HepG2 (cell line): Measurements from ENCODE around the gene DEDD2. TPM values are rescaled to one million over a fixed set of nuclear protein-coding genes. Genes with fewer than 3 reads are reported as not detected.

Experiments used
- ATAC-seq: fragments of 200-7000 bp; cut with Tn5 transposase; 3 replicates; pipeline ENCODE4 v1.9.1; 2020; ENCODE audit warnings: mild to moderate bottlenecking, moderate library complexity
- BruUV-seq: library from RNA; stranded (reverse); fragments of 400-500 nt; replicated peaks from 2 replicates; lab custom pipeline; 2021; lab: Mats Ljungman, UMichigan
- CTCF ChIA-PET: fragments of 300-600 bp; formaldehyde crosslinking; extraction: SDS; loops from one replicate; lab custom pipeline; 2021; ENCODE audit warnings: low total read pairs, inconsistent platforms, low intra/inter-chr PET ratio; lab: Yijun Ruan, JAX
- POLR2A ChIA-PET: fragments of 350-600 bp; sonication (Branson Sonifier 250); formaldehyde crosslinking; loops from one replicate; lab custom pipeline; 2020; ENCODE audit warnings: antibody characterized with exemption, inconsistent platforms; lab: Yijun Ruan, JAX
- DNase-seq: peaks from one replicate; pipeline ENCODE4 v3.0.0-alpha.2; 2015; ENCODE audit warnings: low spot score
- FAIRE-seq: peaks from 3 replicates; lab custom pipeline; 2011; peaks lifted over from hg19 to GRCh38; lab: Jason Lieb, UNC
- H2AFZ ChIP-seq: one replicate; pipeline ENCODE4 v1.6.1; 2011; ENCODE audit warnings: low read length, inconsistent platforms
- H3K27ac ChIP-seq: fragments of 300-600 bp; 3 replicates; pipeline ENCODE4 v1.8.0; 2011; ENCODE audit warnings: mixed run types, mild to moderate bottlenecking, mixed read lengths, low read length, inconsistent platforms; ENCODE audit not compliant: insufficient read depth; ENCODE audit errors: extremely low read length
- H3K27me3 ChIP-seq, 2 experiments: fragments of 200-600 bp in 1 of 2; 2 replicates in 1 of 2; 3 replicates in 1 of 2; pipeline versions ENCODE4 v1.6.0 to v1.8.0; 2011; ENCODE audit warnings: low read length in 2 of 2, mild to moderate bottlenecking in 2 of 2, moderate library complexity in 2 of 2, inconsistent platforms in 1 of 2; ENCODE audit not compliant: insufficient read depth in 2 of 2, control insufficient read depth in 1 of 2
- H3K36me3 ChIP-seq, 2 experiments: fragments of 200-600 bp in 1 of 2; replicated peaks in 1 of 2; 2 replicates in 1 of 2; 3 replicates in 1 of 2; pipeline versions ENCODE4 v1.5.1 to v1.8.0; 2011; ENCODE audit warnings: low read length in 2 of 2, inconsistent platforms in 1 of 2; ENCODE audit not compliant: insufficient read depth in 2 of 2, control insufficient read depth in 1 of 2
- H3K4me1 ChIP-seq: 2 replicates; pipeline ENCODE4 v1.5.1; 2012; ENCODE audit warnings: low read length, inconsistent platforms; ENCODE audit not compliant: insufficient read depth
- H3K4me2 ChIP-seq: 2 replicates; pipeline ENCODE4 v1.6.0; 2011; ENCODE audit warnings: low read depth, low read length, inconsistent platforms
- H3K4me3 ChIP-seq, 3 experiments: fragments of 200-600 bp in 1 of 3; sonication (generic), shearing (Covaris generic) in 1 of 3; replicated peaks in 1 of 3; 2 replicates each; pipeline ENCODE4 v1.5.1; 2011 to 2016; ENCODE audit warnings: low read length in 3 of 3, inconsistent platforms in 2 of 3, low read depth in 2 of 3, mild to moderate bottlenecking in 2 of 3, control low read depth in 1 of 3, mixed read lengths in 1 of 3; ENCODE audit not compliant: insufficient read depth in 1 of 3
- H3K79me2 ChIP-seq: one replicate; pipeline ENCODE4 v1.6.1; 2011; ENCODE audit warnings: low read length, inconsistent platforms; ENCODE audit not compliant: insufficient read depth
- H3K9ac ChIP-seq: 2 replicates; pipeline ENCODE4 v1.6.0; 2011; ENCODE audit warnings: mild to moderate bottlenecking, low read depth, low read length, inconsistent platforms; ENCODE audit not compliant: insufficient read depth
- H3K9me3 ChIP-seq: 2 replicates; pipeline ENCODE4 v1.5.1; 2012; ENCODE audit warnings: mild to moderate bottlenecking, low read length
- H4K20me1 ChIP-seq: 2 replicates; pipeline ENCODE4 v1.6.0; 2011; ENCODE audit warnings: inconsistent platforms, mild to moderate bottlenecking, low read length, moderate library complexity; ENCODE audit not compliant: insufficient read depth
- BORCS8-MEF2B ChIP-seq: sonication (generic); formaldehyde crosslinking; IDR thresholded peaks from 2 replicates; pipeline ENCODE4 v1.8.0; 2022; ENCODE audit warnings: mild to moderate bottlenecking, missing genetic modification reagents
- FOXO1 ChIP-seq: sonication (generic); formaldehyde crosslinking; IDR thresholded peaks from 2 replicates; pipeline ENCODE4 v1.4.0; 2020; ENCODE audit warnings: missing genetic modification reagents
- IKZF1 ChIP-seq: fragments of 450-650 bp; IDR thresholded peaks from 2 replicates; pipeline ENCODE4 v1.7.1; 2016
- MAFF ChIP-seq: IDR thresholded peaks from 2 replicates; pipeline ENCODE4 v1.6.1; 2011; ENCODE audit warnings: low read depth, low read length, improper control_type of control experiment
- NCOA2 ChIP-seq: sonication (generic); formaldehyde crosslinking; IDR thresholded peaks from 2 replicates; pipeline ENCODE4 v1.8.0; 2022; ENCODE audit warnings: inconsistent platforms
- PCBP2 ChIP-seq: fragments of 200-400 bp; formaldehyde crosslinking; optimal IDR thresholded peaks from 2 replicates; pipeline ENCODE3; 2018; ENCODE audit warnings: low read length, low read depth; ENCODE audit not compliant: poor library complexity, severe bottlenecking
- POLR2AphosphoS5 ChIP-seq: IDR thresholded peaks from 2 replicates; pipeline ENCODE4 v1.6.1; 2012; ENCODE audit warnings: low read depth, low read length
- RBM22 ChIP-seq: fragments of 200-400 bp; formaldehyde crosslinking; optimal IDR thresholded peaks from 2 replicates; pipeline ENCODE3; 2017; ENCODE audit warnings: mild to moderate bottlenecking, low read length, moderate library complexity
- TP53 ChIP-seq: sonication (generic); formaldehyde crosslinking; conservative IDR thresholded peaks from 2 replicates; pipeline ENCODE4 v1.4.0; 2020; ENCODE audit warnings: missing genetic modification reagents
- ZNF496 ChIP-seq: sonication (generic); formaldehyde crosslinking; IDR thresholded peaks from 2 replicates; pipeline ENCODE4 v1.8.1; 2023; ENCODE audit warnings: mild to moderate bottlenecking, moderate library complexity, missing genetic modification reagents; ENCODE audit not compliant: insufficient replicate concordance
- ZNF737 ChIP-seq: sonication (generic); formaldehyde crosslinking; IDR thresholded peaks from 2 replicates; pipeline ENCODE4 v1.5.0; 2020; ENCODE audit warnings: missing genetic modification reagents, mild to moderate bottlenecking, borderline replicate concordance
- ZNF776 ChIP-seq: sonication (generic); formaldehyde crosslinking; IDR thresholded peaks from 2 replicates; pipeline ENCODE4 v1.4.0; 2020; ENCODE audit warnings: mild to moderate bottlenecking, missing genetic modification reagents
- ZNF792 ChIP-seq: IDR thresholded peaks from 2 replicates; pipeline ENCODE4 v1.6.1; 2016
- WGBS: methylation state at CpG from one replicate; pipeline ENCODE4 v1.1.6; 2017; ENCODE audit warnings: low lambda C conversion rate; 5-methylcytosine and 5-hydroxymethylcytosine counted together
- in situ Hi-C: cut with HindIII; loops from 2 replicates; pipeline ENCODE4 v1.10.0; 2017; ENCODE audit warnings: low pct_unique_long_range_greater_than_20kb; ENCODE audit not compliant: extremely low pct_ligation_motif_present
- intact Hi-C: fragments of 100-400 bp; cut with micrococcal nuclease; formaldehyde crosslinking; loops from one replicate; pipeline ENCODE4 v1.10.0; 2022; ENCODE audit not compliant: unreplicated experiment
- polyA plus RNA-seq, 8 experiments: library from polyadenylated mRNA; depleted of rRNA in 3 of 8; stranded (reverse) in 7 of 8; unstranded in 1 of 8; fragments of >200 nt; fragmentation: Illumina TruSeq in 4 of 8; extraction: Trizol in 4 of 8; gene quantifications; 2 replicates each; pipeline versions ENCODE4 v1.2.1 to v1.2.3, GENCODE V29; 2011 to 2016; ENCODE audit warnings: low read depth in 4 of 8, missing spikeins in 1 of 8, mixed read lengths in 1 of 8; ENCODE audit not compliant: insufficient read depth in 1 of 8
- total RNA-seq, 5 experiments: library from RNA; depleted of rRNA; stranded (reverse); fragments of >200 nt; fragmentation: Illumina TruSeq; extraction: Trizol; gene quantifications; 2 replicates each; pipeline ENCODE4 v1.2.3, GENCODE V29; 2016; ENCODE audit warnings: low read depth in 1 of 5
- TF ChIP-seq, protein P1 (sequence below): sonication (generic); formaldehyde crosslinking; IDR thresholded peaks from 2 replicates; pipeline ENCODE4 v1.4.0; 2020; ENCODE audit warnings: missing genetic modification reagents
- TF ChIP-seq, protein P2 (sequence below): IDR thresholded peaks from 2 replicates; pipeline ENCODE4 v1.6.1; 2016; ENCODE audit warnings: mild to moderate bottlenecking, missing biosample characterization, missing genetic modification reagents

Gene DEDD2
- total and polyA plus RNA-seq, 2 of the 13 experiments (the other 11 are each of a cell fraction or from before 2014, with no cell fraction given): 19.2 to 24.7 TPM

DNA sequence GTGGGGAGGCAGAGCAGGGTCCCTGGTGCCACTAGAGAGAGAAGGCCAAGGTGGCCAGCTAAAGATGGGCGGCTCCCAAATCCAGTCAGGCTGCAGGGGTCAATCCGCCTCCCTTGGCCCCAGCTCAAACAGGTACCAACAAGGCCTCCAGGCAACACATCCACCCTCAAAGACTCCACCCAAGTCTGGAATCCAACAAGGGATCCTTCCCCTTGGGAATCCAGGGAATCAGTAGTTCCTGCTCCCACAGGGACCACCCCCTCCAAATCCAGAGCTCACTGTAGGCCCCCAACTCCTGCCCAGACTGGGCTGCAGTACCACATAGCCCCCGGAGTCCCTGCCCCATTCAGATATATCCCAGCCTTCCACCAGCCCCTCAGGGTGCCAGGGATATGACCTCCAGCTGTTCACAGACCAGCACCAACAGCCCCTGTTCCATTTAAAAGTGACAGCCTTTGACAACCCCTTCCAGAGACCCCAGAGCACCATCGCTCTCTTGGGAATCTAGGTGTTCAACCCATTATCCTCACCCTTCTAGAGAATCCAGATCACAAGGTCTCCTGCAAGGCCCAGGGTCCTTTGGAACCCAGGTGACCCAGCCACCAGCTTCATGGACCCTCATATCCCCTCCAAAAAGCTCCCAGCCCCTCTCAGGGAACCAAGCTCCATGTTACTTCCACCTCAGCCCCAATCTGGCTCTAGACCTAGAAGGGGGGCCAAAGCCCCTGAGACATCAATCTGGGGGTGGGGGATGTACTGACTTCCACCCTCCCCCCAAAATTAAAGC, 34.3 kb upstream of the DEDD2 start:
- no peaks in the 10 kb centered on the region; a peak in 1 of 5 replicates for H3K27me3 ChIP-seq
- FAIRE-seq (no peak), ATAC-seq (no peak), DNase-seq (no peak)
- H4K20me1 ChIP-seq: peaks cover 43% of the 10 kb centered on the region
- H3K4me2 ChIP-seq: peak overlapping the region; percentile 98
- BruUV-seq: no TSS peak
- in situ Hi-C loops (loop anchor here (5.0 kb wide), 1 partner anchor 36 kb away; no protein-coding TSS in a partner anchor), intact Hi-C loops (no loop called here)
- ChIA-PET CTCF (no interaction called here), POLR2A (interaction anchor here (1.2 to 3.6 kb wide), 3 partner anchors 9 to 29 kb away, joined by 3 to 25 read pairs (median 7); partner anchors contain the start of gene GSK3A)
- peaks cover 57% of the 10 kb centered on the region for H3K4me1 ChIP-seq
- TF ChIP-seq IKZF1: no peak
- TF ChIP-seq, protein P1, sequence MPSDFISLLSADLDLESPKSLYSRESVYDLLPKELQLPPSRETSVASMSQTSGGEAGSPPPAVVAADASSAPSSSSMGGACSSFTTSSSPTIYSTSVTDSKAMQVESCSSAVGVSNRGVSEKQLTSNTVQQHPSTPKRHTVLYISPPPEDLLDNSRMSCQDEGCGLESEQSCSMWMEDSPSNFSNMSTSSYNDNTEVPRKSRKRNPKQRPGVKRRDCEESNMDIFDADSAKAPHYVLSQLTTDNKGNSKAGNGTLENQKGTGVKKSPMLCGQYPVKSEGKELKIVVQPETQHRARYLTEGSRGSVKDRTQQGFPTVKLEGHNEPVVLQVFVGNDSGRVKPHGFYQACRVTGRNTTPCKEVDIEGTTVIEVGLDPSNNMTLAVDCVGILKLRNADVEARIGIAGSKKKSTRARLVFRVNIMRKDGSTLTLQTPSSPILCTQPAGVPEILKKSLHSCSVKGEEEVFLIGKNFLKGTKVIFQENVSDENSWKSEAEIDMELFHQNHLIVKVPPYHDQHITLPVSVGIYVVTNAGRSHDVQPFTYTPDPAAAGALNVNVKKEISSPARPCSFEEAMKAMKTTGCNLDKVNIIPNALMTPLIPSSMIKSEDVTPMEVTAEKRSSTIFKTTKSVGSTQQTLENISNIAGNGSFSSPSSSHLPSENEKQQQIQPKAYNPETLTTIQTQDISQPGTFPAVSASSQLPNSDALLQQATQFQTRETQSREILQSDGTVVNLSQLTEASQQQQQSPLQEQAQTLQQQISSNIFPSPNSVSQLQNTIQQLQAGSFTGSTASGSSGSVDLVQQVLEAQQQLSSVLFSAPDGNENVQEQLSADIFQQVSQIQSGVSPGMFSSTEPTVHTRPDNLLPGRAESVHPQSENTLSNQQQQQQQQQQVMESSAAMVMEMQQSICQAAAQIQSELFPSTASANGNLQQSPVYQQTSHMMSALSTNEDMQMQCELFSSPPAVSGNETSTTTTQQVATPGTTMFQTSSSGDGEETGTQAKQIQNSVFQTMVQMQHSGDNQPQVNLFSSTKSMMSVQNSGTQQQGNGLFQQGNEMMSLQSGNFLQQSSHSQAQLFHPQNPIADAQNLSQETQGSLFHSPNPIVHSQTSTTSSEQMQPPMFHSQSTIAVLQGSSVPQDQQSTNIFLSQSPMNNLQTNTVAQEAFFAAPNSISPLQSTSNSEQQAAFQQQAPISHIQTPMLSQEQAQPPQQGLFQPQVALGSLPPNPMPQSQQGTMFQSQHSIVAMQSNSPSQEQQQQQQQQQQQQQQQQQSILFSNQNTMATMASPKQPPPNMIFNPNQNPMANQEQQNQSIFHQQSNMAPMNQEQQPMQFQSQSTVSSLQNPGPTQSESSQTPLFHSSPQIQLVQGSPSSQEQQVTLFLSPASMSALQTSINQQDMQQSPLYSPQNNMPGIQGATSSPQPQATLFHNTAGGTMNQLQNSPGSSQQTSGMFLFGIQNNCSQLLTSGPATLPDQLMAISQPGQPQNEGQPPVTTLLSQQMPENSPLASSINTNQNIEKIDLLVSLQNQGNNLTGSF (CRISPR knock-in tag): no peak
- TF ChIP-seq FOXO1 (CRISPR knock-in tag): no peak
- no peak for TF ChIP-seq NCOA2 (CRISPR knock-in tag)
- TF ChIP-seq ZNF792 (CRISPR knock-in tag): no peak
- TF ChIP-seq RBM22: peak; percentile 39
- no peak for TF ChIP-seq BORCS8-MEF2B (CRISPR knock-in tag)
- TF ChIP-seq, protein P2, sequence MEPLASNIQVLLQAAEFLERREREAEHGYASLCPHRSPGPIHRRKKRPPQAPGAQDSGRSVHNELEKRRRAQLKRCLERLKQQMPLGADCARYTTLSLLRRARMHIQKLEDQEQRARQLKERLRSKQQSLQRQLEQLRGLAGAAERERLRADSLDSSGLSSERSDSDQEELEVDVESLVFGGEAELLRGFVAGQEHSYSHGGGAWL (CRISPR knock-in tag): no peak
- no peak for TF ChIP-seq PCBP2
- no peak for TF ChIP-seq TP53 (CRISPR knock-in tag)
- TF ChIP-seq MAFF: no peak
- 0 out of 2 replicates have a peak, but pooled peaks have one; percentile 10 for TF ChIP-seq POLR2AphosphoS5
- TF ChIP-seq ZNF737: no peak
- TF ChIP-seq ZNF496 (CRISPR knock-in tag): no peak
- no peak for TF ChIP-seq ZNF776 (CRISPR knock-in tag)
- H3K79me2 ChIP-seq: peaks cover 43% of the 10 kb centered on the region
- peak overlapping the region in 1 of 3 experiments; percentile 99; a peak in 1 of 6 replicates for H3K4me3 ChIP-seq
- peak overlapping the region; percentile 26 for H3K27ac ChIP-seq
- H3K9ac ChIP-seq: peak overlapping the region; percentile 47
- WGBS: 92% methylated on average over 3 of the region's 4 CpGs
- no peak overlapping the region for H2AFZ ChIP-seq
- H3K36me3 ChIP-seq: peaks cover 7 to 32% of the 10 kb centered on the region in 2 experiments; a peak in 3 of 5 replicates
- H3K9me3 ChIP-seq: no peaks in the 10 kb centered on the region
